ENCODE data around the gene PTGIS. TPM values are rescaled to one million over a fixed set of nuclear protein-coding genes. Genes with fewer than 3 reads are reported as not detected.

Gene PTGIS
- polyA plus RNA-seq, 2 of the 4 experiments (the other 2 are of a cell fraction): 0.03 to 0.04 TPM

- H3K27ac ChIP-seq: peak overlapping the region in 1 of 2 experiments; percentile 71; a peak in 3 of 6 replicates
- TF ChIP-seq FOSL2 (IDR thresholded peaks at IDR 0.05): no peak
- TF ChIP-seq FOSL2 (CRISPR knock-in tag; IDR thresholded peaks at IDR 0.05): 0 out of 2 replicates have a peak, but pooled peaks have one; percentile 25
- no peak for TF ChIP-seq POLR2A (IDR thresholded peaks at IDR 0.05; ENCODE audit: low read length)
- TF ChIP-seq NPAS2 (CRISPR knock-in tag; IDR thresholded peaks at IDR 0.05; ENCODE audit: borderline replicate concordance): no peak
- no peak for TF ChIP-seq E2F6 (IDR thresholded peaks at IDR 0.05; ENCODE audit: borderline replicate concordance, low read depth)
- TF ChIP-seq NFE2L2 (conservative IDR thresholded peaks at IDR 0.05; ENCODE audit: low read length): no peak
- TF ChIP-seq CHD2 (IDR thresholded peaks at IDR 0.05; ENCODE audit: low read length, partially characterized antibody): no peak
- no peak overlapping the region for H3K4me3 ChIP-seq
- FAIRE-seq (no peak), DNase-seq (ENCODE audit: low read depth in 1 of 2, low spot score in 1 of 2) (peak in 1 of 2 experiments; percentile 27), ATAC-seq (peak; percentile 46 to 75; a peak in 4 of 6 replicates)
- no peaks in the 10 kb centered on the region for H3K9me3 ChIP-seq
- CTCF ChIA-PET: interaction anchor here (1.2 to 1.3 kb wide), 2 partner anchors 21 kb away, joined by 3 to 4 read pairs; no protein-coding TSS in a partner anchor
- WGBS (ENCODE audit: missing lambda C conversion rate): 63% methylated on average over 21 of the region's 21 CpGs
- 0 out of 3 replicates have a peak overlapping the region, but pooled peaks have one; percentile 19 for H3K4me2 ChIP-seq
- POLR2A ChIA-PET: no interaction called here
- peaks cover 17% of the 10 kb centered on the region for H3K4me1 ChIP-seq
These were observed 5.5 kb downstream of the PTGIS start for GRCh38 chr20:49562311-49563014.

GRCh38 chr20:49561806-49562205 lies 6.1 kb downstream of the PTGIS start:
- ChIA-PET POLR2A (no interaction called here), CTCF (interaction anchor here (1.2 to 2.2 kb wide), 4 partner anchors 20 to 78 kb away, joined by 3 to 5 read pairs (median 4); no protein-coding TSS in a partner anchor)
- Histone ChIP-seq H3K4me2 (0 out of 3 replicates have a peak overlapping the region, but pooled peaks have one; percentile 19), H3K4me3 (no peak overlapping the region), H3K27ac (peak overlapping the region in 1 of 2 experiments; percentile 71; a peak in 3 of 6 replicates), H3K9me3 (no peaks in the 10 kb centered on the region), H3K4me1 (peaks cover 19% of the 10 kb centered on the region)
- TF ChIP-seq HEYL (CRISPR knock-in tag; IDR thresholded peaks at IDR 0.05) (no peak), CEBPB (IDR thresholded peaks at IDR 0.05) (no peak), KDM1A (IDR thresholded peaks at IDR 0.05; ENCODE audit: low read depth) (0 out of 2 replicates have a peak, but pooled peaks have one; percentile 20)
- no peak for DNase-seq (ENCODE audit: low read depth in 1 of 2, low spot score in 1 of 2)
- no peak for ATAC-seq
- no peak for FAIRE-seq
- WGBS (ENCODE audit: missing lambda C conversion rate): 36% methylated on average over 2 of the region's 2 CpGs

- H3K4me3 ChIP-seq: no peak overlapping the region
- ChIA-PET CTCF (interaction anchor here (0.7 to 2.2 kb wide), 5 partner anchors 20 to 327 kb away, joined by 3 to 5 read pairs (median 3); no protein-coding TSS in a partner anchor), POLR2A (no interaction called here)
- ATAC-seq: no peak
- H3K4me2 ChIP-seq: no peak overlapping the region
- H3K4me1 ChIP-seq: peaks cover 19% of the 10 kb centered on the region
- TF ChIP-seq EHF (CRISPR knock-in tag; IDR thresholded peaks at IDR 0.05) (no peak), HOXB5 (CRISPR knock-in tag; IDR thresholded peaks at IDR 0.05) (no peak), CBX2 (IDR thresholded peaks at IDR 0.05; ENCODE audit: borderline replicate concordance, low read depth) (no peak), FOSL2 (IDR thresholded peaks at IDR 0.05) (no peak), FOSL2 (CRISPR knock-in tag; IDR thresholded peaks at IDR 0.05) (no peak), HES2 (IDR thresholded peaks at IDR 0.05) (no peak), NFE2L2 (conservative IDR thresholded peaks at IDR 0.05; ENCODE audit: low read length) (no peak), USF2 (IDR thresholded peaks at IDR 0.05) (no peak), FOXS1 (CRISPR knock-in tag; IDR thresholded peaks at IDR 0.05) (no peak), RARB (CRISPR knock-in tag; IDR thresholded peaks at IDR 0.05) (no peak)
- DNase-seq (ENCODE audit: low read depth in 1 of 2, low spot score in 1 of 2): no peak
- 92% methylated on average over 4 of the region's 4 CpGs for WGBS (ENCODE audit: missing lambda C conversion rate)
- H3K27ac ChIP-seq: peak overlapping the region in 1 of 2 experiments; percentile 71; a peak in 2 of 6 replicates
- no peak for FAIRE-seq
- no peaks in the 10 kb centered on the region for H3K9me3 ChIP-seq
These were observed 6.7 kb downstream of the PTGIS start for GRCh38 chr20:49561256-49561655.

GRCh38 chr20:49560646-49561045 lies 7.3 kb downstream of the PTGIS start:
- FAIRE-seq (no peak), ATAC-seq (no peak), DNase-seq (ENCODE audit: low read depth in 1 of 2, low spot score in 1 of 2) (no peak)
- H3K4me2 ChIP-seq: no peak overlapping the region
- H3K27ac ChIP-seq: no peak overlapping the region; a peak in 1 of 6 replicates
- peaks cover 19% of the 10 kb centered on the region for H3K4me1 ChIP-seq
- ChIA-PET CTCF (interaction anchor here (0.7 to 2.2 kb wide), 3 partner anchors 48 to 328 kb away, joined by 3 to 5 read pairs (median 3); no protein-coding TSS in a partner anchor), POLR2A (no interaction called here)
- 78% methylated on average over 11 of the region's 11 CpGs for WGBS (ENCODE audit: missing lambda C conversion rate)
- H3K4me3 ChIP-seq: no peak overlapping the region
- no peaks in the 10 kb centered on the region for H3K9me3 ChIP-seq
- TF ChIP-seq RAD21 (conservative IDR thresholded peaks at IDR 0.05 in 1 of 2, IDR thresholded peaks at IDR 0.05 in 1 of 2) (no peak), CTCF (IDR thresholded peaks at IDR 0.05) (no peak), FOSL2 (IDR thresholded peaks at IDR 0.05) (no peak), FOSL2 (CRISPR knock-in tag; IDR thresholded peaks at IDR 0.05) (no peak), KDM1A (IDR thresholded peaks at IDR 0.05; ENCODE audit: low read depth) (no peak), MYC (IDR thresholded peaks at IDR 0.05; ENCODE audit: borderline replicate concordance, low read length) (no peak), CBX2 (IDR thresholded peaks at IDR 0.05; ENCODE audit: borderline replicate concordance, low read depth) (no peak), HDAC2 (IDR thresholded peaks at IDR 0.05) (no peak), TFCP2L1 (CRISPR knock-in tag; IDR thresholded peaks at IDR 0.05) (no peak), CHD2 (IDR thresholded peaks at IDR 0.05; ENCODE audit: low read length, partially characterized antibody) (no peak), MAFK (IDR thresholded peaks at IDR 0.05; ENCODE audit: partially characterized antibody) (no peak), USF2 (IDR thresholded peaks at IDR 0.05) (no peak), RARB (CRISPR knock-in tag; IDR thresholded peaks at IDR 0.05) (no peak)
